K562 (cell line): ENCODE results near the gene FSTL3. TPM values are rescaled to one million over a fixed set of nuclear protein-coding genes. Genes with fewer than 3 reads are reported as not detected.
A peak's percentile ranks its signal among the peaks of the same experiment; 100 is the strongest.
"Not testable (repeated sequence)": the region's sequence is repeated elsewhere in the genome, so short reads cannot be mapped to it uniquely, and the experiment has no call there.

ENCODE experiments used
- ATAC-seq: fragments of 200-7000 bp; cut with Tn5 transposase; 3 replicates; pipeline ENCODE4 v1.9.1; 2020; ENCODE audit warnings: moderate library complexity
- BruUV-seq: library from RNA; stranded (reverse); fragments of 400-500 nt; replicated peaks from 2 replicates; lab custom pipeline; 2021; lab: Mats Ljungman, UMichigan
- CTCF ChIA-PET: fragments of 300-600 bp; formaldehyde crosslinking; extraction: SDS; loops from one replicate; lab custom pipeline; 2021; ENCODE audit warnings: low intra/inter-chr PET ratio; lab: Yijun Ruan, JAX
- POLR2A ChIA-PET: fragments of 300-600, 350-650 bp; sonication (Branson Sonifier 250); formaldehyde crosslinking; extraction: SDS; loops from one replicate; lab custom pipeline; 2021; ENCODE audit warnings: antibody characterized with exemption, inconsistent platforms; lab: Yijun Ruan, JAX
- DNase-seq, 4 experiments: peaks; one replicate each; pipeline versions ENCODE4 v3.0.0 to v3.0.0-alpha.2; 2011 to 2018; ENCODE audit warnings: low spot score in 3 of 4, mixed read lengths in 3 of 4; ENCODE audit errors: extremely low read depth in 1 of 4
- FAIRE-seq: peaks from 2 replicates; lab custom pipeline; 2011; peaks lifted over from hg19 to GRCh38; lab: Jason Lieb, UNC
- H2AFZ ChIP-seq: 2 replicates; pipeline ENCODE4 v1.6.0; 2011; ENCODE audit warnings: low read depth, low read length, control low read depth, inconsistent platforms
- H3K27ac ChIP-seq: fragments of 200-600 bp; 3 replicates; pipeline ENCODE4 v1.8.0; 2011; ENCODE audit warnings: low read depth, mild to moderate bottlenecking, control low read depth, inconsistent platforms, low read length, moderate library complexity, mixed read lengths; ENCODE audit errors: extremely low read depth
- H3K27me3 ChIP-seq, 2 experiments: fragments of 300-600 bp in 1 of 2; 2 replicates in 1 of 2; 3 replicates in 1 of 2; pipeline versions ENCODE4 v1.6.0 to v1.8.0; 2011; ENCODE audit warnings: inconsistent platforms in 2 of 2, low read length in 2 of 2, mild to moderate bottlenecking in 1 of 2, mixed read lengths in 1 of 2, moderate library complexity in 1 of 2; ENCODE audit not compliant: control insufficient read depth in 2 of 2, insufficient read depth in 2 of 2
- H3K36me3 ChIP-seq: fragments of 300-600 bp; 3 replicates; pipeline ENCODE4 v1.8.0; 2011; ENCODE audit warnings: mild to moderate bottlenecking, low read length, inconsistent platforms; ENCODE audit not compliant: control insufficient read depth, insufficient read depth
- H3K4me1 ChIP-seq, 2 experiments: fragments of 200-600 bp in 1 of 2; replicated peaks in 1 of 2; 2 replicates in 1 of 2; 3 replicates in 1 of 2; pipeline versions ENCODE4 v1.5.1 to v1.8.0; 2011; ENCODE audit warnings: inconsistent platforms in 2 of 2, low read length in 2 of 2, mild to moderate bottlenecking in 1 of 2, mixed read lengths in 1 of 2, moderate library complexity in 1 of 2; ENCODE audit not compliant: control insufficient read depth in 2 of 2, insufficient read depth in 2 of 2
- H3K4me2 ChIP-seq: 2 replicates; pipeline ENCODE4 v1.6.1; 2011; ENCODE audit warnings: low read length, control low read depth, inconsistent platforms, mixed read lengths; ENCODE audit not compliant: insufficient read depth
- H3K4me3 ChIP-seq: fragments of 200-600 bp; sonication (generic), shearing (Covaris generic); 2 replicates; pipeline ENCODE4 v1.5.1; 2016; ENCODE audit warnings: control low read depth, inconsistent platforms
- H3K79me2 ChIP-seq: fragments of 200-600 bp; 3 replicates; pipeline ENCODE4 v1.8.0; 2011; ENCODE audit warnings: low read length, inconsistent platforms; ENCODE audit not compliant: control insufficient read depth, insufficient read depth
- H3K9ac ChIP-seq, 2 experiments: 2 replicates each; pipeline versions ENCODE4 v1.6.0 to v1.6.1; 2011; ENCODE audit warnings: low read depth in 2 of 2, low read length in 2 of 2, control low read depth in 1 of 2, inconsistent platforms in 1 of 2, mild to moderate bottlenecking in 1 of 2, mixed read lengths in 1 of 2; ENCODE audit not compliant: insufficient read depth in 1 of 2
- H3K9me1 ChIP-seq: one replicate; pipeline ENCODE4 v1.6.0; 2011; ENCODE audit warnings: inconsistent platforms, mild to moderate bottlenecking, low read length, moderate library complexity; ENCODE audit not compliant: control insufficient read depth, insufficient read depth
- H3K9me3 ChIP-seq: replicated peaks from 2 replicates; pipeline ENCODE4 v1.5.1; 2011; ENCODE audit warnings: low read depth, low read length, inconsistent platforms; ENCODE audit not compliant: control insufficient read depth, insufficient read depth
- H4K20me1 ChIP-seq: replicated peaks from 2 replicates; pipeline ENCODE4 v1.6.1; 2011; ENCODE audit warnings: low read length, inconsistent platforms, mixed read lengths; ENCODE audit not compliant: control insufficient read depth, insufficient read depth
- ARID2 ChIP-seq: fragments of 450-650 bp; IDR thresholded peaks from 2 replicates; pipeline ENCODE4 v1.6.1; 2017; ENCODE audit warnings: antibody characterized with exemption, mild to moderate bottlenecking
- ARID3A ChIP-seq: IDR thresholded peaks from 2 replicates; pipeline ENCODE4 v1.6.1; 2012; ENCODE audit warnings: low read depth, low read length, improper control_type of control experiment, borderline replicate concordance
- E2F6 ChIP-seq, 2 experiments: IDR thresholded peaks; 2 replicates each; pipeline ENCODE4 v1.6.1; 2011; ENCODE audit warnings: borderline replicate concordance in 1 of 2, control low read depth in 1 of 2, low read depth in 1 of 2, low read length in 1 of 2, mild to moderate bottlenecking in 1 of 2, mixed read lengths in 1 of 2, moderate library complexity in 1 of 2; ENCODE audit not compliant: insufficient read depth in 1 of 2, insufficient read length in 1 of 2, poor library complexity in 1 of 2, severe bottlenecking in 1 of 2; ENCODE audit errors: extremely low read depth in 1 of 2
- GABPB1 ChIP-seq: sonication (generic); formaldehyde crosslinking; IDR thresholded peaks from 2 replicates; pipeline ENCODE4 v1.8.0; 2022; ENCODE audit warnings: mild to moderate bottlenecking, missing genetic modification reagents
- POLR2G ChIP-seq: fragments of 200-400 bp; formaldehyde crosslinking; IDR thresholded peaks from 2 replicates; pipeline ENCODE4 v1.6.1; 2017; ENCODE audit warnings: low read depth, mild to moderate bottlenecking, antibody characterized with exemption, low read length, moderate library complexity
- ZNF134 ChIP-seq: fragments of 250-450 bp; sonication (Bioruptor Pico); conservative IDR thresholded peaks from 2 replicates; pipeline ENCODE4 v1.4.0; 2020
- ZNF282 ChIP-seq: sonication (generic); formaldehyde crosslinking; IDR thresholded peaks from 2 replicates; pipeline ENCODE4 v1.8.1; 2023; ENCODE audit warnings: missing genetic modification reagents
- ZSCAN32 ChIP-seq: fragments of 450-650 bp; formaldehyde crosslinking; IDR thresholded peaks from 2 replicates; pipeline ENCODE4 v1.4.0; 2020; ENCODE audit warnings: mild to moderate bottlenecking, moderate library complexity
- WGBS: fragments of 100-300 bp; shearing (Covaris generic); methylation state at CpG from one replicate; pipeline ENCODE4 v1.1.6; 2016; ENCODE audit warnings: low coverage, mixed read lengths; ENCODE audit not compliant: insufficient coverage; ENCODE audit errors: missing lambda C conversion rate; 5-methylcytosine and 5-hydroxymethylcytosine counted together
- in situ Hi-C: fragments of 300-500 bp; cut with MboI; formaldehyde crosslinking; loops from 4 replicates; pipeline ENCODE4 v1.15.0; 2018; ENCODE audit warnings: inconsistent platforms, mixed read lengths
- intact Hi-C: fragments of 100-400 bp; cut with micrococcal nuclease; formaldehyde crosslinking; loops from 2 replicates; pipeline ENCODE4 v1.14.2; 2022
- polyA plus RNA-seq, 8 experiments: library from polyadenylated mRNA; depleted of rRNA in 4 of 8; stranded (reverse) in 5 of 8; unstranded in 3 of 8; fragments of >200 nt; fragmentation: Nextera tagmentation in 2 of 8; fragmentation: Illumina TruSeq in 1 of 8; extraction: Ambion mirVana in 2 of 8; extraction: Trizol in 1 of 8; gene quantifications; 2 replicates each; pipeline versions ENCODE4 v1.2.1 to v1.2.3, GENCODE V29; 2011 to 2014; ENCODE audit warnings: inconsistent platforms in 1 of 8, missing spikeins in 1 of 8
- total RNA-seq, 7 experiments: library from RNA; depleted of rRNA in 6 of 7; stranded (reverse); fragments of >200 nt in 6 of 7; fragmentation: Illumina TruSeq in 2 of 7; extraction: Trizol in 2 of 7; gene quantifications; 2 replicates each; pipeline versions ENCODE4 v1.2.1 to v1.2.3, GENCODE V29; 2011 to 2021; ENCODE audit warnings: low replicate concordance in 1 of 7

Gene FSTL3
- total and polyA plus RNA-seq, 9 of the 15 experiments (the other 6 are each of a cell fraction or from before 2014, with no cell fraction given): 0.35 to 6.8 (median 4.2) TPM; not detected in 1

DNA sequence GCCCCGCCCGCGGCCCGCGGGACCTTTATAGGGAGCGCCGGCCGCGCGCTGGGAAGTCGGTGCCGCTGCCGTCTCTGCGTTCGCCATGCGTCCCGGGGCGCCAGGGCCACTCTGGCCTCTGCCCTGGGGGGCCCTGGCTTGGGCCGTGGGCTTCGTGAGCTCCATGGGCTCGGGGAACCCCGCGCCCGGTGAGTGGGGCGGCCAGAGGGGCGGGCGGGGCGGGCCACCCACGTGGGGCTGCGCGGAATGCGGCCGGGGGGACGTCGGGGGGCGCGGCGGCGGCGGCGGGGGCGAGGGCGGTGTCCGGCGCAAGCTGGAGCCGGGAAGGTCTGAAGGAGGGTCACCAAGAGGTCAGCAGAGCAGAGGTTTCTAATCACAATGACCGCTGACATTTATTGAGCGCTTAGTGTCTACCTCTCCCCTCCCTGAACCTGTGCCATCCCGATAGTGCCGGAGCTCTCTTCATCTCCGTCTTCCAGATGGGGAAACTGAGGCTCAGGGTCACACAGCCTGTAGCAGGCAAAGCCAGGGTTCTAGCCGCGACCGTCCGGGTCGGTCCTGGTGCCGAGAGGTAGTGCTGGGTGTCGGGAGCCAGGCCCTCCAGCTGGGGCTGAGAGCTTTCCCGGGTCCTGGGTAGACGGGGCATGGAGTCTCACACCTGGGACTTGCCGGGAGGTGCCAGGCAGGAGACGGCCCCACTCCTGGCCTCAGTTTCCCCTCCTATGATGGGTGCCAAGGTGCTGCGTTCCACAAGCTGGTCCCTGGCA lies at the start of gene FSTL3 (continued):
- peak in 1 of 2 experiments; percentile 33 for TF ChIP-seq E2F6 (IDR thresholded peaks at IDR 0.05; ENCODE audit: borderline replicate concordance in 1 of 2, extremely low read depth in 1 of 2, insufficient read depth in 1 of 2, insufficient read length in 1 of 2, low read depth in 1 of 2, low read length in 1 of 2, poor library complexity in 1 of 2, severe bottlenecking in 1 of 2)
- no peak for TF ChIP-seq ARID2
- no peak for TF ChIP-seq ZSCAN32 (CRISPR knock-in tag)
- TF ChIP-seq ZNF282 (CRISPR knock-in tag): no peak
- TF ChIP-seq ZNF134 (CRISPR knock-in tag): no peak
- peak; percentile 6 for TF ChIP-seq POLR2G
- TF ChIP-seq GABPB1: no peak
- no peak for TF ChIP-seq ARID3A

DNA sequence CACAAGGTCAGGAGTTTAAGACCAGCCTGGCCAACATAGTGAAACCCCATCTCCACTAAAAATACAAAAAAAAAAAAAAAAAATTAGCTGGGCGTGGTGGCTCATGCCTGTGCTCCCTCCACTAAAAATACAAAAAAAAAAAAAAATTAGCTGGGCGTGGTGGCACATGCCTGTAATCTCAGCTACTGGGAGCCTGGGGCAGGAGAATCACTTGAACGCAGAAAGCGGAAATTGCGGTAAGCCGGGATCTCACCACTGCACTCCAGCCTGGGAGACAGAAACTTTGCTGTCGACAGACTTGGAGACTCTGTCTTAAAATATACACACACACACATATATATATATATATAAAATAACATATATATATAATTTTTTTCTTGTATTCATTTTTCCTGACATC lies 49.6 kb upstream of the FSTL3 start:
- H4K20me1 ChIP-seq, CTCF ChIA-PET, DNase-seq, H3K27me3 ChIP-seq, intact Hi-C loops, H3K27ac ChIP-seq, H3K9me3 ChIP-seq, BruUV-seq, H2AFZ ChIP-seq, H3K4me2 ChIP-seq, H3K9ac ChIP-seq, H3K4me3 ChIP-seq, FAIRE-seq, ATAC-seq, H3K9me1 ChIP-seq, in situ Hi-C loops: not testable (repeated sequence)
- Histone ChIP-seq H3K36me3 (peaks cover 84% of the 10 kb centered on the region; the same call in 2 of the 3 replicates), H3K79me2 (peaks cover 30% of the 10 kb centered on the region), H3K4me1 (peaks cover 0 to 30% of the 10 kb centered on the region in 2 experiments; a peak in 2 of 5 replicates)
- POLR2A ChIA-PET: interaction anchor here (0.6 kb wide), 1 partner anchor 10 kb away, joined by 3 read pairs; no protein-coding TSS in a partner anchor
- 98% methylated on average over 6 of the region's 7 CpGs for WGBS
